ENCODE results near the gene TENM4. TPM values are rescaled to one million over a fixed set of nuclear protein-coding genes. Genes with fewer than 3 reads are reported as not detected.

Gene TENM4
- polyA plus RNA-seq, 1 of the 3 experiments (the other 2 are of a cell fraction): 16.7 TPM

DNA sequence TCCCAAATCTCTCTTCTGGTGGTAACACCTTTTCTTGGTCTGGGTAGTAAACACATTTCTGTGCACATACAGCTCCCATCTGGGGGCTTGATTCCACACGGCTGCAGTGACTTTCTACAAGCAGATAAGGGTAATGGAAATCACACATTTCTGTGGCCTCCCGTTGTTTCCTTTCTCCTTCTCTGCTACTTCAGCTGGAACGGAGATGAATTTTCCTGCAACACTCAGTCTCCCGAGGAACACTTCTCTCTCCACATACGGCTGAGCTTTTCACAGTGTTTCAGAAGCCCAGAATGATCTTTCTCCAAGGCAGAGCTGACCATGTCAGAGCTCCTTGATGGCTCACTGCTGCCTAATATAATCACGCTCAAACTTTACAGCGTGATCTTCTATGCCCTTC, 501.9 kb downstream of the TENM4 start:
- POLR2A ChIA-PET: no interaction called here
- no peaks in the 10 kb centered on the region for H3F3A ChIP-seq (replicated peaks; ENCODE audit: insufficient read depth)
- CTCF ChIA-PET: interaction anchor here (0.7 to 2.0 kb wide), 5 partner anchors 10 to 501 kb away, joined by 3 to 8 read pairs (median 4); no protein-coding TSS in a partner anchor

GRCh38 chr11:78938036-78938435, 502.8 kb downstream of the TENM4 start:
- Histone ChIP-seq H2AFZ (ENCODE audit: low read depth) (no peak overlapping the region), H3K4me3 (ENCODE audit: low read depth in 2 of 2, low read length in 1 of 2) (no peak overlapping the region), H4K20me1 (ENCODE audit: insufficient read depth) (no peaks in the 10 kb centered on the region), H3K36me3 (replicated peaks in 1 of 2; ENCODE audit: control insufficient read depth in 1 of 2, insufficient read depth in 2 of 2, low read length in 1 of 2) (peaks cover 0 to 2% of the 10 kb centered on the region in 2 experiments), H3K4me2 (no peak overlapping the region), H3F3A (replicated peaks; ENCODE audit: insufficient read depth) (no peaks in the 10 kb centered on the region), H3K9me3 (no peaks in the 10 kb centered on the region), H3K27me3 (ENCODE audit: insufficient read depth) (no peaks in the 10 kb centered on the region), H3K27ac (ENCODE audit: low read depth in 2 of 2, low read length in 1 of 2) (no peak overlapping the region), H3K9me2 (no peaks in the 10 kb centered on the region), H3K4me1 (ENCODE audit: control insufficient read depth in 1 of 2, insufficient read depth in 2 of 2, low read depth in 1 of 2, low read length in 1 of 2) (peaks cover 0 to 32% of the 10 kb centered on the region in 2 experiments; a peak in 2 of 4 replicates), H3K79me2 (ENCODE audit: insufficient read depth) (no peaks in the 10 kb centered on the region), H3K9ac (no peak overlapping the region)
- TF ChIP-seq, protein P1, sequence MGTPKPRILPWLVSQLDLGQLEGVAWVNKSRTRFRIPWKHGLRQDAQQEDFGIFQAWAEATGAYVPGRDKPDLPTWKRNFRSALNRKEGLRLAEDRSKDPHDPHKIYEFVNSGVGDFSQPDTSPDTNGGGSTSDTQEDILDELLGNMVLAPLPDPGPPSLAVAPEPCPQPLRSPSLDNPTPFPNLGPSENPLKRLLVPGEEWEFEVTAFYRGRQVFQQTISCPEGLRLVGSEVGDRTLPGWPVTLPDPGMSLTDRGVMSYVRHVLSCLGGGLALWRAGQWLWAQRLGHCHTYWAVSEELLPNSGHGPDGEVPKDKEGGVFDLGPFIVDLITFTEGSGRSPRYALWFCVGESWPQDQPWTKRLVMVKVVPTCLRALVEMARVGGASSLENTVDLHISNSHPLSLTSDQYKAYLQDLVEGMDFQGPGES (IDR thresholded peaks at IDR 0.05; ENCODE audit: low read depth, low read length): no peak
- TF ChIP-seq RCOR1 (IDR thresholded peaks at IDR 0.05; ENCODE audit: low read length) (no peak), RAD21 (IDR thresholded peaks at IDR 0.05; ENCODE audit: low read length) (no peak), TCF12 (IDR thresholded peaks at IDR 0.05) (no peak), USF1 (IDR thresholded peaks at IDR 0.05; ENCODE audit: borderline replicate concordance, low read depth) (no peak), POLR2AphosphoS5 (IDR thresholded peaks at IDR 0.05; ENCODE audit: low read depth, low read length) (no peak), TAF1 (IDR thresholded peaks at IDR 0.05; ENCODE audit: borderline replicate concordance, low read depth, low read length) (no peak), ELF1 (IDR thresholded peaks at IDR 0.05) (no peak), TEAD4 (IDR thresholded peaks at IDR 0.05; ENCODE audit: borderline replicate concordance, insufficient read depth) (no peak), YY1 (IDR thresholded peaks at IDR 0.05; ENCODE audit: low read depth) (no peak), NFIC (IDR thresholded peaks at IDR 0.05; ENCODE audit: borderline replicate concordance) (no peak), GATA2 (CRISPR knock-in tag; IDR thresholded peaks at IDR 0.05) (no peak), SMC3 (IDR thresholded peaks at IDR 0.05; ENCODE audit: low read depth, low read length) (no peak), SIN3A (IDR thresholded peaks at IDR 0.05; ENCODE audit: borderline replicate concordance, low read depth, low read length) (no peak)
- ChIA-PET POLR2A (no interaction called here), CTCF (interaction anchor here (0.8 to 2.0 kb wide), 5 partner anchors 9 to 502 kb away, joined by 3 to 4 read pairs (median 3); no protein-coding TSS in a partner anchor)
- WGBS (ENCODE audit: low lambda C conversion rate): 100% methylated on average over 1 of the region's 1 CpG
- DNase-seq: no peak

More for the DNA sequence above, 501.9 kb downstream of the TENM4 start:
- 89% methylated on average over 7 of the region's 7 CpGs for WGBS (ENCODE audit: low lambda C conversion rate)
- no peak for TF ChIP-seq ZBTB33 (IDR thresholded peaks at IDR 0.05; ENCODE audit: borderline replicate concordance, low read depth)
- no peak for TF ChIP-seq ELF1 (IDR thresholded peaks at IDR 0.05)
- TF ChIP-seq POLR2AphosphoS5 (IDR thresholded peaks at IDR 0.05; ENCODE audit: low read depth, low read length): no peak
- no peak for TF ChIP-seq FOXJ3 (CRISPR knock-in tag; IDR thresholded peaks at IDR 0.05)
- no peak for TF ChIP-seq PBX3 (IDR thresholded peaks at IDR 0.05)
- H3K4me3 ChIP-seq (ENCODE audit: low read depth in 2 of 2, low read length in 1 of 2): no peak overlapping the region
- H3K9me2 ChIP-seq: no peaks in the 10 kb centered on the region
- peaks cover 0 to 2% of the 10 kb centered on the region in 2 experiments for H3K36me3 ChIP-seq (replicated peaks in 1 of 2; ENCODE audit: control insufficient read depth in 1 of 2, insufficient read depth in 2 of 2, low read length in 1 of 2)
- no peak overlapping the region for H3K4me2 ChIP-seq
- no peaks in the 10 kb centered on the region for H3K9me3 ChIP-seq
- H3K27me3 ChIP-seq (ENCODE audit: insufficient read depth): no peaks in the 10 kb centered on the region
- no peaks in the 10 kb centered on the region for H4K20me1 ChIP-seq (ENCODE audit: insufficient read depth)
- no peak overlapping the region; a peak in 1 of 4 replicates for H3K27ac ChIP-seq (ENCODE audit: low read depth in 2 of 2, low read length in 1 of 2)
- peaks cover 0 to 36% of the 10 kb centered on the region in 2 experiments; a peak in 2 of 4 replicates for H3K4me1 ChIP-seq (ENCODE audit: control insufficient read depth in 1 of 2, insufficient read depth in 2 of 2, low read depth in 1 of 2, low read length in 1 of 2)
- H3K79me2 ChIP-seq (ENCODE audit: insufficient read depth): no peaks in the 10 kb centered on the region
- no peak overlapping the region for H2AFZ ChIP-seq (ENCODE audit: low read depth)
- no peak for DNase-seq
- H3K9ac ChIP-seq: no peak overlapping the region

Data from SK-N-SH (cell line).